SK-N-SH treated with all-trans-retinoic acid at 6 μM for 48 hours (cell line): Measurements from ENCODE around the gene NSRP1.

Experiments used
- CSRNP3 ChIP-seq: fragments of 250-450 bp; sonication (Bioruptor Pico); IDR thresholded peaks from 2 replicates; pipeline ENCODE4 v1.5.1; 2021; ENCODE audit warnings: mild to moderate bottlenecking, moderate library complexity
- PATZ1 ChIP-seq: fragments of 250-450 bp; sonication (Bioruptor Pico); IDR thresholded peaks from 2 replicates; pipeline ENCODE4 v1.8.0; 2020; ENCODE audit warnings: mild to moderate bottlenecking, moderate library complexity, borderline replicate concordance
- RARB ChIP-seq: fragments of 250-450 bp; sonication (Bioruptor Pico); IDR thresholded peaks from 2 replicates; pipeline ENCODE4 v1.8.0; 2021; ENCODE audit warnings: mild to moderate bottlenecking, moderate library complexity
- TOX ChIP-seq: fragments of 250-450 bp; sonication (Bioruptor Pico); IDR thresholded peaks from 2 replicates; pipeline ENCODE4 v1.8.0; 2021; ENCODE audit warnings: mild to moderate bottlenecking, moderate library complexity, borderline replicate concordance
- TF ChIP-seq, protein P1 (sequence below): fragments of 250-450 bp; sonication (Bioruptor Pico); IDR thresholded peaks from 2 replicates; pipeline ENCODE4 v1.8.0; 2021; ENCODE audit warnings: low read depth, mild to moderate bottlenecking, moderate library complexity, borderline replicate concordance

DNA sequence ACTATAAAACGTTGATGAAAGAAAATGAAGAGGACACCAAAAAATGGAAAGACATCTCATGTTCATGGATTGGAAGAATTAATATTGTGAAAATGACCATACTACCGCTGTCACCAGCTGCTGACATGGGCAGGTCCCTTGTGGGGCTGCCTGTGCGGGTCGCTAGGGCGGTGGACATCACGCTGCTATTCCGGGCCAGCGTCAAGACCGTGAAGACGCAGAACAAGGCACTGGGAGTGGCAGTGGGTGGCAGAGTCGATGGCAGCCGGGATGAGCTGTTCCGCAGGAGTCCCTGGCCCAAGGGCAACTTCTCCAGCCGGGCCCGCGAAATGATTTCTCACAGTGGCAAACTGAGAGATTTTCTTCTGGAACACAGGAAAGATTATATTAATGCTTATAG lies 48.2 kb upstream of the NSRP1 start:
- TF ChIP-seq TOX: no peak
- TF ChIP-seq RARB: no peak
- no peak for TF ChIP-seq PATZ1 (CRISPR knock-in tag)
- TF ChIP-seq CSRNP3 (CRISPR knock-in tag): no peak
- TF ChIP-seq, protein P1, sequence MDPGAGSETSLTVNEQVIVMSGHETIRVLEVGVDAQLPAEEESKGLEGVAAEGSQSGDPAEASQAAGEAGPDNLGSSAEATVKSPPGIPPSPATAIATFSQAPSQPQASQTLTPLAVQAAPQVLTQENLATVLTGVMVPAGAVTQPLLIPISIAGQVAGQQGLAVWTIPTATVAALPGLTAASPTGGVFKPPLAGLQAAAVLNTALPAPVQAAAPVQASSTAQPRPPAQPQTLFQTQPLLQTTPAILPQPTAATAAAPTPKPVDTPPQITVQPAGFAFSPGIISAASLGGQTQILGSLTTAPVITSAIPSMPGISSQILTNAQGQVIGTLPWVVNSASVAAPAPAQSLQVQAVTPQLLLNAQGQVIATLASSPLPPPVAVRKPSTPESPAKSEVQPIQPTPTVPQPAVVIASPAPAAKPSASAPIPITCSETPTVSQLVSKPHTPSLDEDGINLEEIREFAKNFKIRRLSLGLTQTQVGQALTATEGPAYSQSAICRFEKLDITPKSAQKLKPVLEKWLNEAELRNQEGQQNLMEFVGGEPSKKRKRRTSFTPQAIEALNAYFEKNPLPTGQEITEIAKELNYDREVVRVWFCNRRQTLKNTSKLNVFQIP: no peak
